H9 (cell line): ENCODE data around the gene CCDC180. TPM values are rescaled to one million over a fixed set of nuclear protein-coding genes. Genes with fewer than 3 reads are reported as not detected.

Experiments
- DNase-seq: peaks from one replicate; pipeline ENCODE4 v3.0.0-alpha.2; 2017
- H2AFZ ChIP-seq: one replicate; pipeline ENCODE4 v1.6.1; 2013; ENCODE audit warnings: mild to moderate bottlenecking, low read length, control low read depth, moderate library complexity
- H2AK5ac ChIP-seq: 2 replicates; pipeline ENCODE4 v1.6.1; 2013; ENCODE audit warnings: low read length, control low read depth, mixed read lengths; ENCODE audit not compliant: insufficient read length
- H2BK120ac ChIP-seq: one replicate; pipeline ENCODE4 v1.6.1; 2013; ENCODE audit warnings: low read depth, mild to moderate bottlenecking, low read length, control low read depth, inconsistent platforms; ENCODE audit not compliant: poor library complexity, severe bottlenecking
- H2BK12ac ChIP-seq: 2 replicates; pipeline ENCODE4 v1.6.1; 2013; ENCODE audit warnings: low read length, control low read depth, mixed read lengths, low read depth; ENCODE audit not compliant: insufficient read length
- H2BK15ac ChIP-seq: 2 replicates; pipeline ENCODE4 v1.6.1; 2013; ENCODE audit warnings: low read depth, low read length, control low read depth
- H2BK20ac ChIP-seq: one replicate; pipeline ENCODE4 v1.6.1; 2013; ENCODE audit warnings: low read depth, mild to moderate bottlenecking, low read length, control low read depth, inconsistent platforms; ENCODE audit not compliant: poor library complexity, severe bottlenecking
- H2BK5ac ChIP-seq: 2 replicates; pipeline ENCODE4 v1.6.1; 2013; ENCODE audit warnings: low read length, control low read depth, mixed read lengths; ENCODE audit not compliant: insufficient read length
- H3K14ac ChIP-seq: 2 replicates; pipeline ENCODE4 v1.6.1; 2013; ENCODE audit warnings: low read length, control low read depth; ENCODE audit not compliant: insufficient read depth
- H3K18ac ChIP-seq: 2 replicates; pipeline ENCODE4 v1.6.1; 2013; ENCODE audit warnings: low read depth, mild to moderate bottlenecking, mixed read lengths, low read length, control low read depth; ENCODE audit not compliant: insufficient read length
- H3K23ac ChIP-seq: 2 replicates; pipeline ENCODE4 v1.6.1; 2013; ENCODE audit warnings: low read length, control low read depth, mixed read lengths, low read depth; ENCODE audit not compliant: insufficient read length
- H3K23me2 ChIP-seq: 2 replicates; pipeline ENCODE4 v1.6.1; 2013; ENCODE audit warnings: low read depth, mild to moderate bottlenecking, mixed read lengths, low read length, control low read depth; ENCODE audit not compliant: insufficient read length, poor library complexity, severe bottlenecking
- H3K27ac ChIP-seq: 2 replicates; pipeline ENCODE4 v1.5.1; 2013; ENCODE audit warnings: low read length, control low read depth, mixed read lengths, low read depth; ENCODE audit not compliant: insufficient read length
- H3K27me3 ChIP-seq: 2 replicates; pipeline ENCODE4 v1.6.1; 2013; ENCODE audit warnings: low read length, control low read depth, inconsistent platforms; ENCODE audit not compliant: insufficient read depth
- H3K4ac ChIP-seq: 2 replicates; pipeline ENCODE4 v1.6.1; 2013; ENCODE audit warnings: low read depth, mild to moderate bottlenecking, control low read depth, inconsistent platforms, low read length, moderate library complexity
- H3K4me1 ChIP-seq: 2 replicates; pipeline ENCODE4 v1.6.1; 2013; ENCODE audit warnings: low read length, control low read depth, inconsistent platforms; ENCODE audit not compliant: insufficient read depth
- H3K4me2 ChIP-seq: 2 replicates; pipeline ENCODE4 v1.6.1; 2013; ENCODE audit warnings: low read length, control low read depth, mixed read lengths; ENCODE audit not compliant: insufficient read length, insufficient read depth
- H3K56ac ChIP-seq: 2 replicates; pipeline ENCODE4 v1.6.1; 2013; ENCODE audit warnings: low read depth, mild to moderate bottlenecking, mixed read lengths, low read length, control low read depth; ENCODE audit not compliant: insufficient read length
- H3K79me1 ChIP-seq: 2 replicates; pipeline ENCODE4 v1.6.1; 2013; ENCODE audit warnings: low read depth, mild to moderate bottlenecking, moderate library complexity, low read length, control low read depth, inconsistent platforms; ENCODE audit not compliant: insufficient read depth, poor library complexity, severe bottlenecking
- H3K79me2 ChIP-seq: 2 replicates; pipeline ENCODE4 v1.6.1; 2013; ENCODE audit warnings: low read length, control low read depth, inconsistent platforms; ENCODE audit not compliant: insufficient read depth
- H3K9ac ChIP-seq: 2 replicates; pipeline ENCODE4 v1.6.1; 2013; ENCODE audit warnings: low read length, control low read depth, mixed read lengths; ENCODE audit not compliant: insufficient read length; ENCODE audit errors: extremely low read depth
- H3K9me3 ChIP-seq: one replicate; pipeline ENCODE4 v1.6.1; 2013; ENCODE audit warnings: low read depth, low read length, inconsistent platforms; ENCODE audit not compliant: control insufficient read depth
- H3T11ph ChIP-seq: one replicate; pipeline ENCODE4 v1.6.1; 2013; ENCODE audit warnings: mild to moderate bottlenecking, low read length, control low read depth, inconsistent platforms
- H4K20me1 ChIP-seq: one replicate; pipeline ENCODE4 v1.6.1; 2013; ENCODE audit not compliant: control insufficient read depth, insufficient read length, insufficient read depth
- H4K5ac ChIP-seq: 2 replicates; pipeline ENCODE4 v1.6.1; 2013; ENCODE audit warnings: low read depth, mild to moderate bottlenecking, mixed read lengths, low read length, control low read depth; ENCODE audit not compliant: insufficient read length
- H4K8ac ChIP-seq: replicated peaks from 2 replicates; pipeline ENCODE4 v1.6.1; 2013; ENCODE audit warnings: low read length, control low read depth, mixed read lengths, low read depth; ENCODE audit not compliant: insufficient read length
- H4K91ac ChIP-seq: 2 replicates; pipeline ENCODE4 v1.6.1; 2013; ENCODE audit warnings: low read depth, mild to moderate bottlenecking, moderate library complexity, mixed read lengths, low read length, control low read depth; ENCODE audit not compliant: insufficient read length
- H3K27ac Mint-ChIP-seq, 3 experiments: 2 replicates in 2 of 3; 3 replicates in 1 of 3; pipeline ENCODE4 v1.8.0; 2020 to 2021; ENCODE audit warnings: mixed read lengths in 3 of 3, mild to moderate bottlenecking in 1 of 3, moderate library complexity in 1 of 3
- H3K27me3 Mint-ChIP-seq: 2 replicates; pipeline ENCODE4 v1.8.0; 2021; ENCODE audit warnings: low read depth, mild to moderate bottlenecking, moderate library complexity, mixed read lengths
- H3K36me3 Mint-ChIP-seq, 3 experiments: 2 replicates in 2 of 3; 3 replicates in 1 of 3; pipeline ENCODE4 v1.8.0; 2020 to 2021; ENCODE audit warnings: low read depth in 3 of 3, mixed read lengths in 3 of 3; ENCODE audit not compliant: insufficient read depth in 1 of 3
- H3K4me1 Mint-ChIP-seq, 2 experiments: 2 replicates each; pipeline ENCODE4 v1.8.0; 2020; ENCODE audit warnings: mixed read lengths in 2 of 2
- H3K4me3 Mint-ChIP-seq, 2 experiments: 2 replicates in 1 of 2; 3 replicates in 1 of 2; pipeline ENCODE4 v1.8.0; 2020 to 2021; ENCODE audit warnings: mild to moderate bottlenecking in 2 of 2, mixed read lengths in 2 of 2, moderate library complexity in 1 of 2
- H3K9me3 Mint-ChIP-seq, 2 experiments: 2 replicates in 1 of 2; 3 replicates in 1 of 2; pipeline ENCODE4 v1.8.0; 2020; ENCODE audit warnings: mild to moderate bottlenecking in 2 of 2, mixed read lengths in 2 of 2, moderate library complexity in 1 of 2
- CTCF ChIP-seq: fragments of 200-600 bp; sonication (generic); conservative IDR thresholded peaks from 3 replicates; pipeline ENCODE4 v1.8.0; 2021; ENCODE audit warnings: antibody characterized with exemption, mild to moderate bottlenecking
- WGBS: extraction: QIAGEN DNeasy Blood & Tissue Kit; methylation state at CpG from one replicate; pipeline ENCODE4 v1.1.7; 2013; ENCODE audit warnings: missing lambda C conversion rate, low lambda C conversion rate, mixed read lengths; ENCODE audit not compliant: insufficient read length; ENCODE audit errors: extremely low coverage; 5-methylcytosine and 5-hydroxymethylcytosine counted together
- total RNA-seq: library from RNA; stranded (reverse); gene quantifications from 2 replicates; pipeline ENCODE4 v1.2.1, GENCODE V29; 2021

CCDC180 gene
- total RNA-seq, 1 experiment from 2014 or later, result 5.9 TPM

- Histone ChIP-seq H3K4me2 (no peak overlapping the region), H3K18ac (no peak overlapping the region), H3T11ph (no peak overlapping the region), H3K56ac (no peak overlapping the region), H2BK20ac (no peak overlapping the region), H2AK5ac (no peak overlapping the region), H2BK5ac (no peak overlapping the region), H2AFZ (no peak overlapping the region), H3K23me2 (no peaks in the 10 kb centered on the region), H4K91ac (no peak overlapping the region), H3K9me3 (no peaks in the 10 kb centered on the region), H3K9ac (no peak overlapping the region), H3K27ac (no peak overlapping the region), H2BK15ac (no peak overlapping the region), H3K23ac (no peak overlapping the region), H3K4me1 (no peaks in the 10 kb centered on the region), H3K27me3 (no peaks in the 10 kb centered on the region), H2BK120ac (no peak overlapping the region), H3K79me1 (no peaks in the 10 kb centered on the region), H2BK12ac (no peak overlapping the region), H3K4ac (no peak overlapping the region), H4K8ac (no peak overlapping the region), H3K79me2 (no peaks in the 10 kb centered on the region), H4K20me1 (no peaks in the 10 kb centered on the region), H3K14ac (no peak overlapping the region; the same call in 1 of the 2 replicates), H4K5ac (no peak overlapping the region)
- Mint-ChIP-seq H3K4me3 (no peak overlapping the region), H3K27me3 (no peaks in the 10 kb centered on the region), H3K36me3 (peaks cover 5 to 35% (median 22%) of the 10 kb centered on the region in 3 experiments), H3K9me3 (no peaks in the 10 kb centered on the region; a peak in 1 of 5 replicates), H3K4me1 (peaks cover 0 to 6% of the 10 kb centered on the region in 2 experiments; a peak in 2 of 4 replicates), H3K27ac (no peak overlapping the region)
- no CpG with 5 or more reads among the region's 6 CpGs for WGBS
- TF ChIP-seq CTCF, result no peak
- no peak for DNase-seq
Measured at GRCh38 chr9:97318433-97318832, 11.0 kb downstream of the CCDC180 start.
